GM12878 (cell line): ENCODE data around the gene MTERF1. TPM values are rescaled to one million over a fixed set of nuclear protein-coding genes. Genes with fewer than 3 reads are reported as not detected.

ENCODE experiments used
- ATAC-seq: fragments of 200-7000 bp; cut with Tn5 transposase; 3 replicates; pipeline ENCODE4 v1.9.1; 2020; ENCODE audit warnings: mild to moderate bottlenecking, moderate library complexity
- BruUV-seq: library from RNA; stranded (reverse); fragments of 400-500 nt; replicated peaks from 2 replicates; lab custom pipeline; 2021; lab: Mats Ljungman, UMichigan
- CTCF ChIA-PET: fragments of 300-600 bp; sonication (Branson Sonifier 250); formaldehyde crosslinking; extraction: SDS; loops from one replicate; lab custom pipeline; 2021; ENCODE audit warnings: inconsistent platforms; lab: Yijun Ruan, JAX
- POLR2A ChIA-PET: fragments of 350-600 bp; formaldehyde crosslinking; extraction: SDS; loops from one replicate; lab custom pipeline; 2021; ENCODE audit warnings: inconsistent platforms; lab: Charles Lee
- RAD21 ChIA-PET: fragments of 300-600 bp; sonication (Branson Sonifier 250); formaldehyde crosslinking; loops from one replicate; lab custom pipeline; 2023; ENCODE audit warnings: antibody characterized with exemption; ENCODE audit not compliant: unreplicated experiment; lab: Charles Lee
- SMC1A ChIA-PET: fragments of 300-600 bp; sonication (Branson Sonifier 250); formaldehyde crosslinking; loops from one replicate; lab custom pipeline; 2023; ENCODE audit not compliant: unreplicated experiment, uncharacterized antibody; lab: Charles Lee
- DNase-seq: peaks from one replicate; pipeline ENCODE4 v3.0.0-alpha.2; 2011; ENCODE audit warnings: low read depth, low spot score
- FAIRE-seq: peaks from 3 replicates; lab custom pipeline; 2011; peaks lifted over from hg19 to GRCh38; lab: Jason Lieb, UNC
- H2AFZ ChIP-seq: 2 replicates; pipeline ENCODE4 v1.6.0; 2011; ENCODE audit warnings: low read depth, low read length, control low read depth; ENCODE audit not compliant: control insufficient read depth
- H3K27ac ChIP-seq: 2 replicates; pipeline ENCODE4 v1.5.1; 2011; ENCODE audit warnings: control low read depth; ENCODE audit not compliant: control insufficient read depth, insufficient read depth
- H3K27me3 ChIP-seq, 2 experiments: replicated peaks in 1 of 2; 2 replicates each; pipeline versions ENCODE4 v1.6.0 to v1.6.1; 2011; ENCODE audit warnings: low read length in 1 of 2; ENCODE audit not compliant: control insufficient read depth in 2 of 2, insufficient read depth in 2 of 2
- H3K36me3 ChIP-seq, 2 experiments: 2 replicates each; pipeline ENCODE4 v1.5.1; 2011; ENCODE audit warnings: low read length in 1 of 2; ENCODE audit not compliant: control insufficient read depth in 2 of 2, insufficient read depth in 2 of 2
- H3K4me1 ChIP-seq: 2 replicates; pipeline ENCODE4 v1.6.1; 2011; ENCODE audit warnings: mild to moderate bottlenecking, low read length, moderate library complexity, mixed read lengths; ENCODE audit not compliant: control insufficient read depth, insufficient read depth
- H3K4me2 ChIP-seq: 2 replicates; pipeline ENCODE4 v1.6.0; 2011; ENCODE audit warnings: control low read depth; ENCODE audit not compliant: control insufficient read depth, insufficient read depth
- H3K4me3 ChIP-seq: fragments of 200-600 bp; sonication (generic); 2 replicates; pipeline ENCODE4 v1.5.1; 2016
- H3K79me2 ChIP-seq: 2 replicates; pipeline ENCODE4 v1.6.0; 2011; ENCODE audit warnings: low read length; ENCODE audit not compliant: control insufficient read depth, insufficient read depth
- H3K9ac ChIP-seq: 2 replicates; pipeline ENCODE4 v1.8.0; 2011; ENCODE audit warnings: low read length, control low read depth, mixed read lengths; ENCODE audit not compliant: control insufficient read depth, insufficient read depth
- H3K9me3 ChIP-seq: replicated peaks from 3 replicates; pipeline ENCODE4 v1.5.1; 2011; ENCODE audit warnings: mild to moderate bottlenecking, low read length; ENCODE audit not compliant: control insufficient read depth, insufficient read depth
- H4K20me1 ChIP-seq: 2 replicates; pipeline ENCODE4 v1.6.0; 2011; ENCODE audit not compliant: control insufficient read depth, insufficient read depth
- BCL11A ChIP-seq: IDR thresholded peaks from 2 replicates; pipeline ENCODE4 v1.6.1; 2011; ENCODE audit warnings: low read depth, low read length
- IKZF1 ChIP-seq: fragments of 450-650 bp; conservative IDR thresholded peaks from 2 replicates; pipeline ENCODE4 v1.6.1; 2017; ENCODE audit warnings: antibody characterized with exemption, mild to moderate bottlenecking
- IRF3 ChIP-seq: fragments of 450-650 bp; IDR thresholded peaks from 2 replicates; pipeline ENCODE4 v1.6.1; 2014; ENCODE audit warnings: mild to moderate bottlenecking
- MXI1 ChIP-seq: fragments of 150-350 bp; IDR thresholded peaks from 2 replicates; pipeline ENCODE4 v1.6.1; 2011; ENCODE audit warnings: low read depth, mild to moderate bottlenecking, inconsistent platforms, low read length, improper control_type of control experiment
- PAX5 ChIP-seq: IDR thresholded peaks from 2 replicates; pipeline ENCODE4 v1.6.1; 2011; ENCODE audit warnings: low read depth, low read length, borderline replicate concordance
- PAX8 ChIP-seq: fragments of 450-650 bp; IDR thresholded peaks from 2 replicates; pipeline ENCODE4 v1.6.1; 2017; ENCODE audit warnings: mild to moderate bottlenecking, moderate library complexity
- RAD51 ChIP-seq: fragments of 450-650 bp; IDR thresholded peaks from 2 replicates; pipeline ENCODE4 v1.6.1; 2016; ENCODE audit warnings: moderate library complexity, mild to moderate bottlenecking, inconsistent platforms
- SMAD1 ChIP-seq: fragments of 450-650 bp; IDR thresholded peaks from 2 replicates; pipeline ENCODE4 v1.6.1; 2018; ENCODE audit warnings: mild to moderate bottlenecking, low read depth; ENCODE audit not compliant: partially characterized antibody
- SMAD5 ChIP-seq: IDR thresholded peaks from 2 replicates; pipeline ENCODE4 v1.6.1; 2016; ENCODE audit warnings: antibody characterized with exemption, low read depth
- SMC3 ChIP-seq: IDR thresholded peaks from 2 replicates; pipeline ENCODE4 v1.6.1; 2011; ENCODE audit warnings: low read length, improper control_type of control experiment, borderline replicate concordance
- YY1 ChIP-seq: IDR thresholded peaks from 2 replicates; pipeline ENCODE4 v1.6.1; 2011; ENCODE audit warnings: low read depth, mild to moderate bottlenecking, low read length
- ZNF384 ChIP-seq: IDR thresholded peaks from 2 replicates; pipeline ENCODE4 v1.6.1; 2012; ENCODE audit warnings: low read depth, mild to moderate bottlenecking, low read length, improper control_type of control experiment, borderline replicate concordance
- ZNF592 ChIP-seq: fragments of 450-650 bp; IDR thresholded peaks from 2 replicates; pipeline ENCODE4 v1.6.1; 2017; ENCODE audit warnings: mild to moderate bottlenecking, moderate library complexity
- WGBS: methylation state at CpG from one replicate; pipeline ENCODE4 v1.1.6; 2016; ENCODE audit warnings: low lambda C conversion rate; ENCODE audit not compliant: insufficient replicate concordance, insufficient coverage; ENCODE audit errors: missing lambda C conversion rate; 5-methylcytosine and 5-hydroxymethylcytosine counted together
- in situ Hi-C: fragments of 300-500 bp; cut with MboI; formaldehyde crosslinking; loops from 9 replicates; pipeline ENCODE4 v1.14.3; 2018; ENCODE audit warnings: mixed read lengths
- intact Hi-C: fragments of 100-400 bp; cut with micrococcal nuclease; formaldehyde crosslinking; loops from one replicate; pipeline ENCODE4 v1.14.2; 2022; ENCODE audit not compliant: unreplicated experiment
- polyA plus RNA-seq, 11 experiments: library from polyadenylated mRNA; depleted of rRNA in 4 of 11; unstranded in 6 of 11; stranded (reverse) in 5 of 11; fragments of >200 nt; fragmentation: Nextera tagmentation in 4 of 11; fragmentation: Illumina TruSeq in 1 of 11; extraction: Ambion mirVana in 4 of 11; extraction: Trizol in 1 of 11; gene quantifications; 1 replicate in 1 of 11; 2 replicates in 10 of 11; pipeline versions ENCODE4 v1.2.1 to v1.2.3, GENCODE V29; 2011 to 2016; ENCODE audit warnings: inconsistent platforms in 2 of 11, missing spikeins in 2 of 11, low read depth in 1 of 11
- total RNA-seq, 4 experiments: library from RNA; depleted of rRNA in 3 of 4; stranded (reverse); fragments of >200 nt in 3 of 4; fragmentation: Illumina TruSeq in 1 of 4; extraction: Trizol in 1 of 4; gene quantifications; 2 replicates each; pipeline versions ENCODE4 v1.2.1 to v1.2.3, GENCODE V29; 2013 to 2021
- TF ChIP-seq, protein P1 (sequence below): fragments of 450-650 bp; IDR thresholded peaks from 2 replicates; pipeline ENCODE4 v1.6.1; 2017; ENCODE audit warnings: mild to moderate bottlenecking, low read depth, inconsistent platforms; ENCODE audit not compliant: poor library complexity, severe bottlenecking
- TF ChIP-seq, protein P2 (sequence below): IDR thresholded peaks from 2 replicates; pipeline ENCODE4 v1.6.1; 2011; ENCODE audit warnings: borderline replicate concordance, low read depth, mild to moderate bottlenecking, moderate library complexity, mixed read lengths, low read length; ENCODE audit not compliant: insufficient read depth; ENCODE audit errors: extremely low read length

The MTERF1 gene
- total and polyA plus RNA-seq, 10 of the 15 experiments (the other 5 are each of a cell fraction or from before 2014, with no cell fraction given): 14.7 to 38.7 (median 28.0) TPM

DNA sequence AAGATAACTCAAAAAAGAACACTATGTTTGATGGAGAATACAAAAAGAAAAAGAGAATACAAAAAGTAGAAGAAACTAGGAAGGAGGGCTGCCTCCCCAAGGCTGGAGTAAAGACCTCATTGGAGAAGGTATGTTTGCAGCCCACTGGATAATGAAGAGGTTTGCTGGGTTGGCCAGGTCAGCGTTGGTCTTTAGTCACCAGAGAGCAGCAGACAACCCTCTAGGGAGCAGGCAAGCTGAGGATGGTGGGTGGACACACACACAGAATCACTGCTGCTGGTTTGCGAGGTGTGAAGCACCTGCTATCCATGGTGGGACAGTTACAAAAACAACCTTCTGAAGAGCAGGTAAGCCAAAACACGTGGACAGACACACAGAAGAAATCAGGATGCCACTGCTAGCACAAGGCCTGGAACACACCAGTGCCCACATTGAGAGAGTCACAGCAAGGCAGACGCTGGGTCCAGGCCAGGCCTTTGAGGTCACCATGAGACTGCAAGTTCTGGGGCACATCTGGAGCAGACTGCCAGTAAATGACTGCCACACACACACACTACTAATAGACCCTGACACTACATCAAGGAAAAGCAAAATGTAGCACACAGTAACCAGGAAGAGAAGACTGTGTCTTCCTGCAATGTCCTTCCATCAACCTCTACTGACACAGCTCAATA is 43.0 kb downstream of the MTERF1 start:
- H3K4me3 ChIP-seq: no peak overlapping the region
- RAD21 ChIA-PET: no interaction called here
- ATAC-seq: no peak; the same call in 2 of the 3 replicates
- SMC1A ChIA-PET: no interaction called here
- no peak overlapping the region for H2AFZ ChIP-seq
- H3K27ac ChIP-seq: no peak overlapping the region
- no peak for FAIRE-seq
- no peaks in the 10 kb centered on the region for H3K27me3 ChIP-seq
- 49% methylated on average over 4 of the region's 4 CpGs for WGBS
- no peak for DNase-seq
- in situ Hi-C loops (no loop called here), intact Hi-C loops (no loop called here)
- H3K4me1 ChIP-seq: no peaks in the 10 kb centered on the region
- no peaks in the 10 kb centered on the region for H3K36me3 ChIP-seq
- POLR2A ChIA-PET: no interaction called here
- no peak overlapping the region for H3K9ac ChIP-seq
- CTCF ChIA-PET: no interaction called here
- no peaks in the 10 kb centered on the region for H4K20me1 ChIP-seq
- no TSS peak for BruUV-seq
- no peaks in the 10 kb centered on the region; the same call in 2 of the 3 replicates for H3K9me3 ChIP-seq
- no peaks in the 10 kb centered on the region for H3K79me2 ChIP-seq
- TF ChIP-seq ZNF384 (no peak), BCL11A (no peak), SMC3 (no peak), IRF3 (no peak), RAD51 (no peak), MXI1 (no peak), IKZF1 (no peak), ZNF592 (no peak), YY1 (no peak), SMAD5 (no peak), SMAD1 (no peak), PAX8 (no peak), PAX5 (no peak)
- TF ChIP-seq, protein P1, sequence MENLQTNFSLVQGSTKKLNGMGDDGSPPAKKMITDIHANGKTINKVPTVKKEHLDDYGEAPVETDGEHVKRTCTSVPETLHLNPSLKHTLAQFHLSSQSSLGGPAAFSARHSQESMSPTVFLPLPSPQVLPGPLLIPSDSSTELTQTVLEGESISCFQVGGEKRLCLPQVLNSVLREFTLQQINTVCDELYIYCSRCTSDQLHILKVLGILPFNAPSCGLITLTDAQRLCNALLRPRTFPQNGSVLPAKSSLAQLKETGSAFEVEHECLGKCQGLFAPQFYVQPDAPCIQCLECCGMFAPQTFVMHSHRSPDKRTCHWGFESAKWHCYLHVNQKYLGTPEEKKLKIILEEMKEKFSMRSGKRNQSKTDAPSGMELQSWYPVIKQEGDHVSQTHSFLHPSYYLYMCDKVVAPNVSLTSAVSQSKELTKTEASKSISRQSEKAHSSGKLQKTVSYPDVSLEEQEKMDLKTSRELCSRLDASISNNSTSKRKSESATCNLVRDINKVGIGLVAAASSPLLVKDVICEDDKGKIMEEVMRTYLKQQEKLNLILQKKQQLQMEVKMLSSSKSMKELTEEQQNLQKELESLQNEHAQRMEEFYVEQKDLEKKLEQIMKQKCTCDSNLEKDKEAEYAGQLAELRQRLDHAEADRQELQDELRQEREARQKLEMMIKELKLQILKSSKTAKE: no peak
- TF ChIP-seq, protein P2, sequence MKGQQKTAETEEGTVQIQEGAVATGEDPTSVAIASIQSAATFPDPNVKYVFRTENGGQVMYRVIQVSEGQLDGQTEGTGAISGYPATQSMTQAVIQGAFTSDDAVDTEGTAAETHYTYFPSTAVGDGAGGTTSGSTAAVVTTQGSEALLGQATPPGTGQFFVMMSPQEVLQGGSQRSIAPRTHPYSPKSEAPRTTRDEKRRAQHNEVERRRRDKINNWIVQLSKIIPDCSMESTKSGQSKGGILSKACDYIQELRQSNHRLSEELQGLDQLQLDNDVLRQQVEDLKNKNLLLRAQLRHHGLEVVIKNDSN: no peak
- TF ChIP-seq, all 136 proteins: peak for 0
- no peak overlapping the region for H3K4me2 ChIP-seq
